Right kidney (tissue), 1 donor: ENCODE measurements around the gene CDCP2.

ENCODE experiments used
- DNase-seq: peaks from one replicate; pipeline ENCODE4 v3.0.0-alpha.2; 2016

The CDCP2 gene

DNA sequence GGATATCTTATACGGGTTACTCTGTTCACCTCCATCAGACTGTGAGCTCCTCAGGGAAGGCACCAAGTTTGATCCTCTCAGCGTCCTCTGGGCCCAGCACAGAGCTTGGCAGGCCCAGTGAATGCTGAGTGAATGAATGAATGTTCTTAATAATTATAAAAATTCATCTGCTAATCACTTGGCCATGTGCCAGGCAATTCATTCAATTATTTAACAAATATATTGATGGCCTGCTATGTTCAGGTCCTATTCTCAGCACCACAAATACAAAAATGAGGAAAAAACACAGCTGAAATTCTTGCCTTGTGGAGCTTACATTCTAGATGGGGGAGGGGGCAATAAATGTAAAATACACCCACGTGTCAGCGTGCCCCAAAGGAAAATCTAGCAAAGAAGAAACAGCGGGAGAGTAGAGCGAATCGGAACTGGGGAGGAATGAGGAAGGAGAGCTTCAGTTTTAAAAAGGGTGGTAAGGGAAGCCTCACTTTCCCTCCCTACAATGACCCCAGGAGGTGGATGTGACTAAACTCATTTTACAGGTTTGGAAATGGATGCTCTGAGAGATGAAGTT, 15.8 kb downstream of the CDCP2 start:
- no peak for DNase-seq

DNA sequence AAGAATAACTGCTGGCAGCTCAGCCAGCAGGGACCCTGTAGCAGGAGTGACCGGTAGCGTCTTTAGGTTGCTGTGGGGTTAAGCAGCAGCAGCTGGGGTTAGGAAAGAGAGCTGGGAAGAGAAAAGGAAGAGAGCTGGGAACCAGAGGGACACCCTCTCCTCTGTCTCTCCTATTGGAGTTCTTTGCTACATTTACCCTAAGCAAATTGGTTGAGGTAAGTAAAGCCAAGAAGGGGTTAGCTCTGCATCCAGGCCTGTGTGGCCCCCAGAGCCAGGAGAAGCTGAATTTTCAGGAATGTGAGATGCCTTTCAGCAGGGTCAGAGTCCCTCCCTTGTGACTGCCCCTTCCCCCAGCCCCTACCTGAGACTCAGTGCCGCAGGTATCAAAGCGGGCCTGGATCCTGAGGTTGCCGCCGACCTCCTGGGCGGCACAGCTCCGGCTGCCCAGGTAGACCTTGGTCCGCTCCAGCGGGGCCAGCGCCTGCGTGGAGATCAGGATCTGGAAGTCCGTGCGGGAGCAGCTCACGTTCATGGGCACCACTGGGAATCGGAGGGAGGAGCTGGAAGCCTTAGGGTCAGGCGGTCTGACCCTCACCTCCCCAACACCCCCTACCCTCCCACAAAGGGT, 16.4 kb downstream of the CDCP2 start:
- no peak for DNase-seq

GRCh38 chr1:54135436-54136120, 17.2 kb downstream of the CDCP2 start:
- no peak for DNase-seq

DNA sequence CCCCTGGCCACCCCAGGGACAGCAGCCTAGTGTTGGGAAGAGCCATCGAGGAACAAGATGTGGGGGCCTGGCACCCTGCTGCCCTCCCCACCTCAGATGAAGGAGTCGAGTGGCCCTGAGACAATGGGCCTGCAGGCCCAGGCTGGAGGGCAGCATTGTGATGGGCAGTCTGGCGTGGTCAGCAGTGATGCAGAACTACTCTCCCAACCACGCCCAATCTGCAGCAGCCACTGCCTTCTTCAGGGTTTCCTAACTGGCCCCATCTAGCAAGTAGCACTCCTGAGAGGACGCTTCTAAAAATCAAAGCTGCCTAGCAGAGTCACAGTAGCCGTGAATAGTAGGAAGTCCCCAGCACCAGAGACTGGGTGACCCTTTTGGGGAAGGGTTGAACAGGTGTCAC, 18.5 kb downstream of the CDCP2 start:
- DNase-seq: no peak

DNA sequence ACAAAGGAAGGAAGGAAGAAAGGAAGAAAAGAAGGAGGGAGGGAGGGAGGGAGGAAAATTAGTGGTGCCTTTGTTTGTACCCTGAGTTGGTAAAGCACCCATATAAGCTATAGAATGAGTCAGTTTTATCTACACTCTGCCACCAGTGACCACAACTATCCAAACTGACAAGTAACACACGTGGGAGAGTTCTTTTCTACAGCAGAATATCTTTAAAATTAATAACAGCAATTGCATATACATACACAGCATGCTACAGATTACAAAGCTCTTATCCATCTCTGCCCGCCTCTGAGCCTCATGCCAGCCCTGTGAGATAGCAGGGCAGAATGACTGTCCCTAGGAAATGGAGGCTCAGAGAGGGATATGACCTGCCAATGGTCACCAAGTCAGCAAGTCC, 20.3 kb downstream of the CDCP2 start:
- no peak for DNase-seq

DNA sequence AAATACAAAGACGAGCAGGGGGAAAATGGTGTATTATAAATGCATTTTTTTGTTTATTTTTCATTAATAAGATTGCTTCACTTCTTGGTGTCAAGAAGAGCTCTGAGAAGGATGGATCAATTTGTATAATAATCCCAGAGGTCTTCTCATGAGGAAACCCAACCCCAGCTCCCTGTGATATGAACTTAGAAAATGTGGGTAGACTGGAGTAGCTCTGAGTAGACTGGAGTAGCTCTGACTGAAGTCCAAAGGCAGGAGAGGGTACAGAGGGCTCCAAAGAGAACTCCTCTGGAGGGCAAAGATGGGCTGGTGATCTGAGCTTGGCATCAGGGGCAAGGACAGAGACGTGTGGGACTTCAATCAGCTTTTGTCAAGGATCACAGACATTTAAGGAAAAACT, 21.4 kb downstream of the CDCP2 start:
- DNase-seq: no peak

DNA sequence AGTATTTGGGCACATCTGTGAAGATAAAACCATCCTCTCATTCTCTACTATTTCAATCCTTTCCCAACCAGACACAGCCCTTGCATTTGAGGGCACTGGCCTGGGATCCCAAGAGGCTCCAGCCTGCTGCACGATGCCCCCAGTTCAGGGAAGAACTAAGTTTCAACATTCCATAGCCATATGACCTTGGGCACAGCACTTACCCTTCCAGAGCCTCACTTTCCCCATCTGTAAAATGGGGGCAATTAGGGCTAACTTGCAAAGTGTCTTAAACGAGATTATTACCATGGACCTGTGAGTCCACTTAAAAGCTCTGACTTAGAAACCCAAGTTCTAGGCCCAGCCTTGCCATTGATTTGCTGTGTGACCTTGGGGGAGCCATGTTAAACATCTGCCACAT, 22.9 kb downstream of the CDCP2 start:
- DNase-seq: no peak

GRCh38 chr1:54127594-54128300, 25.1 kb downstream of the CDCP2 start:
- no peak for DNase-seq

DNA sequence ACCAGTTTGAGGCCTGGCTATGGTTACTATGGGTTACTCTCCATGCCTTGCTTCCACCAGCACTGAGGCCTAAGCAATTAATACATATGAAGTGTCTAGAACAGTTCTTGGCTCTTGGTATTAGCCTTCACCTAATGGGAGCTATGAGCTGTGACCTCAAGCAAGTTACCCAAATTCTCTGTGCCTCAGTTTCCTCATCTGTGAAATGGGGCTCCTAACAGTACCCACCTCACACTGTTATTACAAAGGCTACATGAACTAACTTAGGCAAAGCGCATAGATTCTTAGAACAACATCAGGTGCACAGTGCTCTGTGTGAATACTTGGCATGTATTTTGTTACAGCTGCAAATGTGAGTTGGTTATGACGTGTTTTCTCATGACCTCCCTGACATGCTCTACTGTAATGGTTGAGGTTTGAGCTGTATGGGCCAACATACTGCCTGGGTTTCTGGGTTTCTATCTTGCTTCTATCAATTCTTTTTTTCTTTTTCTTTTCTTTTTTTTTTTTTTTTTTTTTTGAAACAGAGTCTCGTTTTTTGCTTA, 26.5 kb downstream of the CDCP2 start:
- no peak for DNase-seq

- no peak for DNase-seq
Measured at GRCh38 chr1:54125386-54126070, 27.3 kb downstream of the CDCP2 start.

DNA sequence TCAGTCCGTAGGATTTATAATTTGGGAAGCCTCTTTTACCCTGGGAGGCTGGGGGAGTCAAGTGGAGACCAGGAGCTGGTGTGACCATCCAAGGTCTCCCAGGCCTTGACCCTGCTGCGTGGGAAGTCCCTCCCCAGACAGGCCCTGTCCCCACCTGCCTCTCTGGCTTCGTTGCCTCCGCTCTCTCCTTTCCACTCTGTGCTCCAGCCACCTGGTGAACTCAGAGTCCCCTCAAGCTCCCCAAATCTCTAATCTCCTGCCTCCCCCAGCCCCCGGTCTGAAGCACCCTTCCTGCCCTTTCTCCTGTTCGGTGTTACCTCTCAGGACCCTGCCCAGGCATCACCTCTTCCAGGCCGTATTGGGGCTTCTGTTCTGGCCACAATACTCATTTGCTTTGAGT, 27.9 kb downstream of the CDCP2 start:
- no peak for DNase-seq

- DNase-seq: no peak
Measured at GRCh38 chr1:54124472-54124871, 28.3 kb downstream of the CDCP2 start.

DNA sequence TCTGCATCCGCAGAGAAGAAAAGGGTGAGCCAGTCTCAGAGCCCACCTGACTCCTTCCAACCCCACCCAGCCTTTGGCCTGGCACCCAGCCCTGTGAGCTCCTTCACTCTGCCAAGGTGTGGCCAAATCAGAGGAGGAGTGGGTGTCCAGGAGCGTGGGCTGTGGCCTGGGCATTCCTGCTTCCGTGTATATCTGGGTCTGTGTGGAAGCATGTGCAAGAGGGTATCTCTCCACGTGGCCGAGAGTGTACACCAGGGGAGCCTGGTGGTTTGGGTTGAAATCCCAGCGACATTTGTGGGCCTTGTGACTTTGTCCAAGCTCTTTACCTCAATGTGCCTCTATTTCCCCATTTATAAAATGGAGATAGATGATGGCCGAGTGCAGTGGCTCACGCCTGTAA, 29.8 kb downstream of the CDCP2 start:
- no peak for DNase-seq

DNA sequence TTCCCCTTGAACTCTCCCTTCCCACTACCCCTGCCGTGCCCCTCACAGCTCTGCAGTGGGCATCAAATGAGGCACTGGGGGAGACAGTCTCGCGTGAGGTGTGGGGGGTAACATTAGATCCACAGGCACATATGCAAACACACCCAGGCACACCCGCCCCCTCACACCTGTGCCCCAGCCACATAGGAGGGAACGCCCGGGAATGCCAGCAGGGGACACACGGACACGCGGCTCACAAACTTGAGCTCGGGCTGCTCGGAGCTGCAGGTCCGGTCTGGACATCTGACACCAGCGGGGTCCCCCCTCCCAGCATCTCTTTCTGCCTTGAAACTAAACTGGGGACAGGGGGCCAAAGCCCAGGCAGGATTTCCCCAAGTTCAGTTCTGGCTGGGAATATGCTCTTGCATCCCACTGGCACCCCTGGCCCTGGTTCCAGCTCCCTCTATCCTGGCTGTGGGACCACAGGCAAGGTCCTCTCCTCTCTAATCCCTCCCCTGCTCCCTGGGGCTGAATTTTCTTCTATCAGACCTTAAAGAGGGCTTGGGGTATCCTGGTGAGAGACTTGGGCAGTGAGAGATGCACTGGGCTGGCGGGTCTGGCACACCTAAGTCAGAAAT, 30.6 kb downstream of the CDCP2 start:
- no peak for DNase-seq

- DNase-seq: peak; percentile 88
Measured at GRCh38 chr1:54121482-54122134, 31.2 kb downstream of the CDCP2 start.

DNA sequence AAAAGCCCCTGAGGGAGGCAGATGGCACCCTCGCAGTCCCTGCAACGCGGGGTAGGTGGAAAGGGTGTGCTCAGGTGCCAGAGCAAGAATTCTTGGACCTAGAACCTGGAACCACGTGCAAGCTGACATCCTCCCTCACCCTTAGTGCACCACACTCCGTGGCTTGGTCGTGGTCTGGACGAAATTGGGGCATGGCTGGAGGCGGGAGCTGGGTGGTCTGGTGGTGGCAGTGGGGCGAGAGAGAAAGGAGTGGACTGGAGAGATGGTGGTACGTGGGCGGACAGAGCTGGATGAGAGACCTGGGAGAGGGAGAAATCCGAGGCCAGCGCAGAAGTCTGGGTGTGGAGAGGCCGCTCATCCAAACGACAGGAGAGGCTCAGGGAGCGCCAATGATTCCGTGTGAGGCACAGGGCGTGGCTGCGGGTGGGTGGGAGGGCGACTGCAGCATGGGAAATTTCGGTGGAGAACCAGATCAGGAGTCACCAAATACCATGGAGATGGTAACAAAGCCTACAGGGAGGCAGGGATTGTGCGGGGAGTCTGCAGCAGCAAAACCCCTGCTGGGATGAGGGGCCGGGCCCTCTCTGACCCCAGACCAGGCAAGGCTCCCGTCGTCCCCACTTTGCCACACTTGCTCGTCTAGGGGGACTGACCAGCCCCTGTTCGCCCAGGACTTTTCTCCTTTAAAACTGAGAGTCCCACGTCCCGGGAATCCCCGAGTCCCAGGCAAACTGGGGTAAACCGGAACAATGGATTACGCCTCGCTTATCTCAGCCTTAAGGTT, 31.9 kb downstream of the CDCP2 start:
- DNase-seq: no peak

- no peak for DNase-seq
Measured at GRCh38 chr1:54120018-54120697, 32.6 kb downstream of the CDCP2 start.

GRCh38 chr1:54118704-54119103, 34.1 kb downstream of the CDCP2 start:
- DNase-seq: no peak

DNA sequence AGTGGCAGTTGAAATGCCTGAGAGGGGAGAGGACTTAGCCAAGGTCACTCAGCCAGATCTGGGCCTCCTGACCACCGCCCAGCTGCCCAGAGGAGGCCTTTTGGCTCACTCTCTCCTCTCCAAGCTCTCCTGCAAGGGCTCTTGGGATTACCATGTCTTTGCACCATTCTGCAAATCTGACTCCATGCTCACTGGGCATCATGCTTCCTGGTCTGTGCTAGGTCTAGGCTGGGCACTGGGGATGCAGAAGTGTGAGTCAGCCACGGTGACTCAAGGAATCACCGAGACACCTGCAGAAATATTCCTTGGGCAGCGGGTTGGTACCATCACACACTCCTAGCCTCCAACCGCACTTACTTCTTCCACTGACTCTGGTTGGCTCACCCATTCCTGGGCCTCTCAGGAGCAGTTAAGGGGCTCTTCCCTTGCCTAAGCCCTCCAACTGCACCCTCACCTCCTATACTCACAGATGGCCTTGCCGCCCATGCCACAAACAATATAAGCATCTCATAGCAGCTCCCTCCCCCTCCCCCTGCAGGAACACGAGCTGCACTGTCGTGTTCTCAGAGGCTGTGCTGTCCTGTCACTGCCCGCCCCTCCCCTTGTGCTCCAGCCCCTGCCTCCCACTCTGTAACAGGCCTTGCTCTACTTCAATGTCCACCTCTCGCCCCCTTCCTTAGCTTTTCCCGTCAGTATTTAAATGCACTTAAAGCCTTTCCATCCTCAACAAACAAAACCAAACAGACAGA, 34.8 kb downstream of the CDCP2 start:
- no peak for DNase-seq
